Measurements from ENCODE around the gene PSMB9.
A peak's percentile ranks its signal among the peaks of the same experiment; 100 is the strongest.
"Not testable (repeated sequence)": the region's sequence is repeated elsewhere in the genome, so short reads cannot be mapped to it uniquely, and the experiment has no call there.

The PSMB9 gene

DNA sequence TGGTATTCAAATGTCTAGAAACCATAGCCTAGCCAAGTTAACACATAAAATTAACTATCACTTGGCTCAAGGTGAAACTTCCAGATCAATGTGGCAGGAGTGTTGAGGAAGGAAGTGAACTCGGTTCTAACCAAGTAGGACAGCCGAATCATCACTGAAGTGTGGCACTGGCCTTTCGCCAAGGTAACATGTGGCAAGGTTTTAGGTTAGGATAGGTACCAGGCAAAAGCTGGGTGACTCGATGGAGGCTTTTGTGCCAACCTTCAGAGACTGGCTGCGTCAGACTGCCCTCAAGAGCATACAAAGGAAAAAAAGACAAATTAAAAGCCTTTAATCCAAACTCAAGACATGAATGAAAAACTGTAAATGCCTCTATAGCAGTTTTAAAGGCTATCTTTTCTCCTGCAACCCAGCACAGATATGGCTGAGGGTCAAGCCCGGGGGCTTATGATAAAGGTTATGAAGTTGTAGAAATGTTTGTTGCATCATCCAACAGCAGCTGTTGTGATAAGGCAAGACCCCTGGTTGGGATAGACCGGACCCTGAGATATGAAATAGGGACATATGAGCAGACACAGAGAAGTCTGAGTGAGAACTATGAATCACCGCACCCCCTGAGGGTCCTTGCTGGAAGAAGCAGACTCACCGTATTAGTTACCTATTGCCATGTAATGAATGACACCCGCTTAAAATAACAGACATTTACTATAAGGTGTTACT, 11.9 kb downstream of the PSMB9 start:
- DNase-seq, result no peak

DNA sequence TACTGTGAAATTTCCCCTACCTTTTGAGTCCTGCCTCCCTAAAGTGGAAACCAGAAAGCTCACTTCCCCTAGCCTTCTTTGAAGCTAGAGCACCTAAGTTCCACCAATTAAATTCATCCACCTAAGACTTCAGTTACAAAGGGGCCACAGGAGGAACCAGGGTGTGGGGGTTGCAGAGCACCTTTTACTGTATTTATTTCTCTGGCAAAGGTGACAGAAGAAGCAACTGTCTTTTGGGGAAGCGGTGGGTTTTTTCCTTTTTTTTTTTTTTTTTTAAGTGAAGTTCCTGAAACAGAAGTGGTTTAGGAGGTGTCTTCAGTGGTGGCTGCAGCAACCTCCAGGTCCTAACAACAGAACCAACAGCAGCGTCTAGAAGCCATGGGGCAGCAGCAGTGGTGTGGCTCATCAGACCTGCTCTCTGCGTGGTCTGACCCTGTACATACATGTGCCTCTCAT, 13.1 kb downstream of the PSMB9 start:
- DNase-seq, result peak; percentile 46

- DNase-seq, result no peak
Observed at GRCh38 chr6:32867554-32868256, 13.7 kb downstream of the PSMB9 start.

- peak; percentile 90 for DNase-seq
Observed at GRCh38 chr6:32868257-32868788, 14.3 kb downstream of the PSMB9 start.

GRCh38 chr6:32873947-32874346, 20.0 kb downstream of the PSMB9 start:
- not testable (repeated sequence) for DNase-seq

GRCh38 chr6:32876603-32877002, 22.6 kb downstream of the PSMB9 start:
- DNase-seq, result no peak

- no peak for DNase-seq
Observed at GRCh38 chr6:32879691-32880090, 25.7 kb downstream of the PSMB9 start.

DNA sequence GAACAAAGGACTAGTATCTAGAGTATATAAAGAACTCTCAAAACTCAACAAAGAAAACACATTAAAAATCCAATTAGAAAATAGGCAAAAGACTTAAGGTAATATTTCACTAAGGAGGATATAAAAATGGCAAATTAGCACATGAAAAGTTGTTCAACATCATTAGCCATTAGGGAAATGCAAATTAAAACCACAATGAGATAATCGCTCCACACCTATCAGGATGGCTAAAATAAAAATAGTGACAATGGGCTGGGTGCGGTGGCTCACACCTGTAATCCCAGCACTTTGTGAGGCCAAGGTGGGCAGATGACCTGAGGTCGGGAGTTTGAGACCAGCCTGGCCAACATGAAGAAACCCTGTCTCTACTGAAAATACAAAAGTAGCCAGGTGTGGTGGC, 27.0 kb downstream of the PSMB9 start:
- not testable (repeated sequence) for DNase-seq

DNA sequence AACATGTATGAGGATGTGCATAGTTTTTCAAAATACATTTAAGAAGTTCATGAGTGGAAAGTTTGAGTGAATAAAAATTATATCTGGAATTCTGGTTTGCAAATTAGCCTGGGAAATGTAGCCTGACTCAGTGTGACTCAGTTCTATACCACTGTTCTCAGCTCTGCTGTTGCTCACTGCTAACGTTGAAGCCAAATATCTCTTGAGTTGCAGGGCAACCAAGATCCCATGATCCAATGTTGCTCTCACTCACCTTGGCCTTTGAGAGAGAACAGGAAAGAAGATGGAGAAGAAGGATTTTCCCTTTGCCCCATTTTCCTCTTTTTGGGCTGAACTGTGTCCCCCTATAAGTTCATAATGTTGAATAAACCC, 28.9 kb downstream of the PSMB9 start:
- no peak for DNase-seq

DNA sequence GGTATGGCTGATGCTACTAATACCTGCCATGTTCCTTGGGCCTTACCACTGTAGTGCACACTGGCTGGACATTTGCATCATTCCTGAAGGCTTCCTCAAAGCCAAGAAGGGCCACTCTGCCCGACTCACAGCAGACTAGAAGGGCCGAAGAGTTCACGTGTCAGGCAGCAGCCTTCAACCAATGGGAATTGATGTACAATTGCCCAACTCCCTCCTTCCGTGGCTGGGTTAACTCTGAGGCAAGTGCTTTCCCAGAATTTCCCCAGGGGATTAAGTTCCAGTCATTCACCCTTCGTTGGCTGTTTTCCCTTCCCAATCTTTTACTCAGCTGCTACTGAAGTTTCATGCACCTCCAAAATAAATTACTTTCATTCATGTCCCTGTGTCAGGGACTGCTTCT, 29.8 kb downstream of the PSMB9 start:
- no peak for DNase-seq

GRCh38 chr6:32885698-32886286, 31.8 kb downstream of the PSMB9 start:
- DNase-seq, result peak; percentile 79

DNA sequence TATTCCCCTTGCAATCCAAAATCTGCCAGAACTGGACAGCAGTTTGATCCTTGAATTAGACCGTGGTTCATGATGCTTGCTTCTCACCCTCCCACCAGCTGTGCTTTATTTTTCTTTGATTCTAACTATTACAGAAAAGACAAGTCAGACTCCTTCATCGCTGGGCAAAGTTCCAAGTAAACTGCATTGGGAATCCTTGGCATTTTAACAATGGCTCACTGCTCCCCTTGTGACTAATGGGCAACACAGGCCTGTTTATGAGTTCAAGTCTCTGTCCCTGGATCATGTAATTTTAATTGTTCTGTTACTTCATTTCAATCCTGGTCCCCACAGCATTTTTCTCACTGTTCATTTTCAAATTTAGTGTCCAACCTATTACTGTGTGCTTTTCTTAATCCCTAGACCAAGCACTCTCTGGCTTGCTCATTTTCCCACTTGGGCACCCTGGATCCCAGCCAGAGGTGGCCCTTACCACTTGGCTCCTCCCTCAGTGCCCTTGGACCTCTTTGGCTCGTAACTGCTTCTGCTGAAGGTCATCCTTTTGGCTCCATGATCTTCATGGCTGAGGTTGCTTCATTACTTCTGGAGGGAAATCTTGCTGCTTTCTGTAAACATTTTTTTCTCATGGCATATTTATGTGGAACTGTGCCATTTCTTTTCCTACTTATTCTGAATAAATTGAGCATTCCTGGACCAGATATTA, 32.8 kb downstream of the PSMB9 start:
- no peak for DNase-seq

- no peak for DNase-seq
Observed at GRCh38 chr6:32887616-32888015, 33.6 kb downstream of the PSMB9 start.

DNA sequence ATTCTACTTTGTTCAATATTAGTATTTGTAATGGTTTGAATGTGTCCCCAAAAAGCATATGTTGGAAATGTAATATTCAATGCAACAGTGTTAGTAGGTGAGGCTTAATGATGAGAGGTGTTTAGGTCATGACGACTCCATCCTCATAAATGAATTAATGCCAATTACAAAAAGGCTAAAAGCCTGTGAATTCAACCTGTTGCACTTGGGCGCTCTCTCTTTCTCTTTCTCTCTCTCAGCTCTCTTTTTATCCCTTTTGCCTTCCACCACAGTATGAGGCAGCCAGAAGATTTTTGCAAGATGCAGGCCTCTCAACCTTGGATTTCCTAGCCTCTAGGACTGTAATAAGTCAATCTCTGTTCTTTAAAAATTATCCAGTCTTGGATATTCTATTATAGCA, 34.6 kb downstream of the PSMB9 start:
- DNase-seq, result no peak

GRCh38 chr6:32889533-32889932, 35.5 kb downstream of the PSMB9 start:
- DNase-seq, result no peak

DNA sequence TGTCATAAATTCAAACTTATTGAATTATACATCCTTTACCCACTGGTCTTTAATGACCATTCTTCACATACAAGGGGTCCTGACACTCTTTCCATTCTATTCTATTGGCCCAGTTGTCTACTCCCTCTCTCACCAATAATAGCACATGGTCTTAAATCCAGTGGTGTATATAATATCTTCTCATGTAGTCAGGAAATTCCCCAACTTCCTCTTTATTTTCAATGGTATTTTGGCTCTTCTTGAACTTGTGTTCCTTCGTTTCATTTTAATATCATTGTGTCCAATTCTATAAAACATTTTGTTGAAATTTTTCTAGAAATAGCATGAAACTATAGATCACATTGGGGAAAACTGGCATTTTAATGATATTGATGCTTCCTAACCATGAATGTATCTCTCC, 36.8 kb downstream of the PSMB9 start:
- no peak for DNase-seq

DNA sequence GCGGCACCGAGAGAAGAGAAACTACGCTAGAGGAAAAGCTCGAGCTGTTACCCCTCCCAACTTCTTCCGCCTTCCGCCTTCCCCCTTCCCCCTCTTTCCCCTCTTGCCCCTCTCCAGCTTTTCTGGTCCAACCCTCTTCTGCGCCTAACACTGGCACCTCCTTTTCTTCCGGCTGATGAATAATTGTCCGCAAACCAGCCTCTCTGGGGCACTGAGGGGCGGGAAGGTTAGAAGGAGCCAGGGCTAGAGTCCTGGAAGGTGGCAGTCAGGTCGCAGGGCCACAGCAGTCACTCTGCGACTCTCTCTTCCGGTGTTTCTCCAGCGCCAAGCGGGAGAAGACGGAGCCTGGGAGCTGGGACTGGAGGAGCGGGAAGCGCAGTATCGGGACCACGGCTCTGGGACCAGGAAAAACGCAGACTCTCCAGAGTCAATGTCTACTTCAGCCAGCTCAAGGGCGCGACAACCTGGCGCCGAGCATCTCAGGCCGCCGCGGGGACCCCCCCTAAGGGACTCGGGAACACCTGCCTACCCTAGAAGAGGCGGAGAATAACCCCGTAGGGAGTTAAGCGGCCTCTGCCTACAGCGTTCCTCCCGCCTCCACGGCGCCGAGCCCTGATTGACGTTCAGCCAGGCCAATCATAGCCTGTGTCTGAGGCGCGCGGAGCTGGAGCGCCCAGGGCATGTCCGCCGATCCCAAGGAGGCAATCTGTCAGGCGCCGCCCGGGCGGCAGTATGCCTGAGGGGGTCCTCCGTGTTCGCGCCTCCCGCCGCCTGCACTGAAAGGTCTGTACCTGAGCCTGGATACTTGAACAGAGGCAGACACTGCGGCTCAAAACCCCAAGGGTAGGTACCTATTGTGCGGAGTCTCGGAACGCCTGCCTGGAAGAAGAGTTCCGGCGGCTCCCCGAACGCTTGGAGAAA, 40.4 kb downstream of the PSMB9 start:
- DNase-seq, result peak; percentile 96

- DNase-seq, result no peak
Observed at GRCh38 chr6:32895006-32895345, 41.0 kb downstream of the PSMB9 start.

DNA sequence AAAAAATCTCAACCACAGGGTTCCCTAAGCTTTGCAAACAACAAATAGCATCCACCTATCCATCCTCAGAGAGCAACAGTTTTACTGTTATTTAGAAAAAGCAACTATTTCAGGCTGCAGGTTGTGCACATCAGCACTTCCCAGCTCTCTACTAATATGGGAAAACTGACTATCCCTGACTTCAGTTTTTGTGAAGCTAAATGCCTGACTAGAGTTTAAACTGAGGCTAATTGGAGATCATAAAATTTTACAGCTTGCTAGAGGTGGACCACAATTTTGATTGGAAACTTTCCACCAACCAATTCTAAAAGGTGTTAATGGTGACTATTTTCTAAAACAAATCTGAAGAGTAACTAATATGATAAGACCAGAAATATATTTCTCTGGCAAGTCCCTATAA, 50.0 kb downstream of the PSMB9 start:
- no peak for DNase-seq

- no peak for DNase-seq
Observed at GRCh38 chr6:32905078-32905477, 51.1 kb downstream of the PSMB9 start.

GRCh38 chr6:32906539-32906938, 52.5 kb downstream of the PSMB9 start:
- no peak for DNase-seq

- DNase-seq, result no peak
Observed at GRCh38 chr6:32908897-32909296, 54.9 kb downstream of the PSMB9 start.
